ENCODE results near the gene NINJ2.

GRCh38 chr12:563250-563781 is 99.9 kb downstream of the NINJ2 start:
- TF ChIP-seq CTCF (IDR thresholded peaks at IDR 0.05) (no peak), EP300 (IDR thresholded peaks at IDR 0.05; ENCODE audit: low read depth) (no peak), POLR2A (IDR thresholded peaks at IDR 0.05) (no peak)
